CD14-positive monocyte (primary cell): ENCODE measurements around the gene SSBP4. TPM values are rescaled to one million over a fixed set of nuclear protein-coding genes. Genes with fewer than 3 reads are reported as not detected.

Experiments used
- DNase-seq, 3 donors: peaks; one replicate each; pipeline ENCODE4 v3.0.0-alpha.2; 2011 to 2022
- H2AFZ ChIP-seq: 2 replicates; pipeline ENCODE4 v1.6.0; 2012; ENCODE audit warnings: mild to moderate bottlenecking, low read depth, low read length, inconsistent platforms; ENCODE audit not compliant: insufficient read depth, poor library complexity, severe bottlenecking
- H3K27ac ChIP-seq, 2 donors: 1 replicate in 1 of 2; 2 replicates in 1 of 2; pipeline ENCODE4 v1.5.1; 2012 to 2013; ENCODE audit warnings: low read length in 2 of 2, control low read depth in 1 of 2, inconsistent platforms in 1 of 2, low read depth in 1 of 2, mild to moderate bottlenecking in 1 of 2
- H3K27me3 ChIP-seq, 2 donors: one replicate each; pipeline versions ENCODE4 v1.6.0 to v1.6.1; 2011 to 2013; ENCODE audit warnings: low read length in 2 of 2; ENCODE audit not compliant: control insufficient read depth in 2 of 2, insufficient read depth in 2 of 2
- H3K36me3 ChIP-seq, 2 donors: replicated peaks in 1 of 2; 1 replicate in 1 of 2; 2 replicates in 1 of 2; pipeline versions ENCODE4 v1.5.1 to v1.6.1; 2012 to 2013; ENCODE audit warnings: low read length in 2 of 2, control low read depth in 1 of 2, inconsistent platforms in 1 of 2, mild to moderate bottlenecking in 1 of 2; ENCODE audit not compliant: insufficient read depth in 2 of 2, control insufficient read depth in 1 of 2
- H3K4me1 ChIP-seq, 2 donors: 1 replicate in 1 of 2; 2 replicates in 1 of 2; pipeline versions ENCODE4 v1.5.1 to v1.6.1; 2012 to 2013; ENCODE audit warnings: low read length in 2 of 2, control low read depth in 1 of 2, inconsistent platforms in 1 of 2, mild to moderate bottlenecking in 1 of 2, moderate library complexity in 1 of 2; ENCODE audit not compliant: insufficient read depth in 2 of 2, control insufficient read depth in 1 of 2
- H3K4me2 ChIP-seq: replicated peaks from 2 replicates; pipeline ENCODE3; 2012; ENCODE audit warnings: low read length, moderate library complexity, mild to moderate bottlenecking; ENCODE audit not compliant: poor library complexity, severe bottlenecking; ENCODE audit errors: extremely low read depth
- H3K4me3 ChIP-seq, 3 experiments: fragments of 200-600 bp in 1 of 3; sonication (generic) in 1 of 3; replicated peaks in 1 of 3; 1 replicate in 2 of 3; 2 replicates in 1 of 3; pipeline ENCODE4 v1.5.1; 2011 to 2013; ENCODE audit warnings: low read length in 3 of 3, mild to moderate bottlenecking in 3 of 3, control low read depth in 2 of 3, low read depth in 2 of 3, inconsistent platforms in 1 of 3, moderate library complexity in 1 of 3
- H3K79me2 ChIP-seq: 2 replicates; pipeline ENCODE4 v1.6.0; 2012; ENCODE audit warnings: mild to moderate bottlenecking, control low read depth, inconsistent platforms, low read length, moderate library complexity; ENCODE audit not compliant: insufficient read depth
- H3K9ac ChIP-seq: 2 replicates; pipeline ENCODE4 v1.6.0; 2017; ENCODE audit warnings: low read length, mild to moderate bottlenecking; ENCODE audit not compliant: insufficient read depth, poor library complexity, severe bottlenecking
- H3K9me3 ChIP-seq, 2 donors: replicated peaks in 1 of 2; 1 replicate in 1 of 2; 2 replicates in 1 of 2; pipeline versions ENCODE4 v1.5.1 to v1.6.1; 2012 to 2013; ENCODE audit warnings: low read length in 2 of 2, control low read depth in 1 of 2; ENCODE audit not compliant: control insufficient read depth in 1 of 2, insufficient read depth in 1 of 2
- H4K20me1 ChIP-seq: 2 replicates; pipeline ENCODE4 v1.6.0; 2012; ENCODE audit warnings: mild to moderate bottlenecking, low read length, control low read depth, moderate library complexity; ENCODE audit not compliant: insufficient read depth
- H3K27ac Mint-ChIP-seq, 7 donors: one replicate each; pipeline ENCODE4 v1.8.0; 2020; ENCODE audit warnings: mild to moderate bottlenecking in 7 of 7, mixed read lengths in 7 of 7, moderate library complexity in 6 of 7, inconsistent platforms in 2 of 7
- H3K27me3 Mint-ChIP-seq, 3 donors: one replicate each; pipeline ENCODE4 v1.8.0; 2021 to 2022; ENCODE audit warnings: low read depth in 3 of 3, mild to moderate bottlenecking in 3 of 3, mixed read lengths in 3 of 3, moderate library complexity in 3 of 3, inconsistent platforms in 1 of 3
- H3K36me3 Mint-ChIP-seq, 2 donors: one replicate each; pipeline ENCODE4 v1.8.0; 2020; ENCODE audit warnings: mixed read lengths in 2 of 2, inconsistent platforms in 1 of 2, mild to moderate bottlenecking in 1 of 2
- H3K4me1 Mint-ChIP-seq: one replicate; pipeline ENCODE4 v1.8.0; 2020; ENCODE audit warnings: mild to moderate bottlenecking, mixed read lengths
- H3K4me3 Mint-ChIP-seq, 2 donors: one replicate each; pipeline ENCODE4 v1.8.0; 2020; ENCODE audit warnings: mild to moderate bottlenecking in 2 of 2, mixed read lengths in 2 of 2, moderate library complexity in 1 of 2
- H3K9me3 Mint-ChIP-seq, 7 donors: one replicate each; pipeline ENCODE4 v1.8.0; 2020 to 2022; ENCODE audit warnings: mixed read lengths in 7 of 7, mild to moderate bottlenecking in 6 of 7, moderate library complexity in 6 of 7, inconsistent platforms in 2 of 7
- CTCF ChIP-seq: fragments of 200-600 bp; IDR thresholded peaks from one replicate; pipeline ENCODE4 v1.8.0; 2022; ENCODE audit warnings: antibody characterized with exemption, mild to moderate bottlenecking
- WGBS: methylation state at CpG from one replicate; pipeline ENCODE4 v1.1.5; 2013; ENCODE audit warnings: missing lambda C conversion rate; ENCODE audit not compliant: insufficient coverage; 5-methylcytosine and 5-hydroxymethylcytosine counted together
- intact Hi-C, 2 donors: fragments of 100-400 bp; cut with micrococcal nuclease; formaldehyde crosslinking; loops; one replicate each; pipeline versions ENCODE4 v1.15.0 to v1.15.1; 2023
- polyA plus RNA-seq, 3 donors: library from polyadenylated mRNA; depleted of rRNA in 1 of 3; unstranded in 2 of 3; stranded (reverse) in 1 of 3; fragments of 300-500 nt in 2 of 3; fragments of >200 nt in 1 of 3; fragmentation: Illumina TruSeq in 2 of 3; gene quantifications; 1 replicate in 2 of 3; 2 replicates in 1 of 3; pipeline ENCODE4 v1.2.3, GENCODE V29; 2012 to 2021

Gene SSBP4
- polyA plus RNA-seq, 3 donors: 38.5 to 74.5 (median 48.3) TPM

GRCh38 chr19:18428173-18428786, 9.1 kb downstream of the SSBP4 start:
- Mint-ChIP-seq H3K27ac (peak overlapping the region in 4 of 7 donors; percentile 31 to 70 (median 54)), H3K9me3 (no peaks in the 10 kb centered on the region), H3K27me3 (peaks cover 8 to 15% (median 10%) of the 10 kb centered on the region in 3 donors), H3K36me3 (peaks cover 2 to 20% of the 10 kb centered on the region in 2 donors), H3K4me1 (peaks cover 21% of the 10 kb centered on the region), H3K4me3 (no peak overlapping the region)
- 91% methylated on average over 10 of the region's 17 CpGs for WGBS
- H3K4me3 ChIP-seq: peak overlapping the region in 1 of 3 experiments; percentile 69
- no peak for DNase-seq
- peaks cover 0 to 3% of the 10 kb centered on the region in 2 donors for H3K36me3 ChIP-seq
- H3K4me2 ChIP-seq: peak overlapping the region; percentile 79
- no peak overlapping the region for H2AFZ ChIP-seq
- no peak overlapping the region for H3K27ac ChIP-seq
- peaks cover 81% of the 10 kb centered on the region for H4K20me1 ChIP-seq
- H3K9me3 ChIP-seq: no peaks in the 10 kb centered on the region
- no peak for TF ChIP-seq CTCF
- peaks cover 0 to 11% of the 10 kb centered on the region in 2 donors for H3K27me3 ChIP-seq
- peaks cover 26% of the 10 kb centered on the region for H3K79me2 ChIP-seq
- intact Hi-C loops: no loop called here
- peak overlapping the region; percentile 49 for H3K9ac ChIP-seq
- H3K4me1 ChIP-seq: peaks cover 22 to 34% of the 10 kb centered on the region in 2 donors

GRCh38 chr19:18428787-18429674, 9.8 kb downstream of the SSBP4 start:
- peak overlapping the region; percentile 79 for H3K4me2 ChIP-seq
- intact Hi-C loops: no loop called here

More at GRCh38 chr19:18428787-18429674, 9.8 kb downstream of the SSBP4 start:
- Histone ChIP-seq H3K4me1 (peaks cover 23 to 38% of the 10 kb centered on the region in 2 donors), H3K4me3 (peak overlapping the region; percentile 16 to 69 (median 25)), H3K79me2 (peaks cover 19% of the 10 kb centered on the region), H2AFZ (peak overlapping the region; percentile 50), H3K27me3 (peaks cover 0 to 13% of the 10 kb centered on the region in 2 donors), H3K9me3 (no peaks in the 10 kb centered on the region), H3K27ac (peak overlapping the region in 1 of 2 donors; percentile 20), H3K9ac (peak overlapping the region; percentile 49), H4K20me1 (peaks cover 76% of the 10 kb centered on the region), H3K36me3 (peaks cover 0 to 3% of the 10 kb centered on the region in 2 donors)
- Mint-ChIP-seq H3K9me3 (no peaks in the 10 kb centered on the region), H3K4me1 (peaks cover 21% of the 10 kb centered on the region), H3K4me3 (peak overlapping the region; percentile 35 to 45), H3K36me3 (peaks cover 1 to 19% of the 10 kb centered on the region in 2 donors), H3K27ac (peak overlapping the region in 5 of 7 donors; percentile 54 to 72 (median 56)), H3K27me3 (peaks cover 6 to 20% (median 9%) of the 10 kb centered on the region in 3 donors)
- DNase-seq: peak; percentile 85 to 88 (median 85)
- TF ChIP-seq CTCF: no peak
- 1% methylated on average over 62 of the region's 77 CpGs for WGBS
